ENCODE data around the gene PEX10. TPM values are rescaled to one million over a fixed set of nuclear protein-coding genes. Genes with fewer than 3 reads are reported as not detected.

The PEX10 gene
- total and polyA plus RNA-seq, 4 donors, result 6.2 to 16.4 (median 11.8) TPM

GRCh38 chr1:2417833-2418225, 5.5 kb upstream of the PEX10 start:
- Histone ChIP-seq H3K9me3 (ENCODE audit: control insufficient read depth in 4 of 4, low read length in 3 of 4) (peaks cover 0 to under 1% (median 0%) of the 10 kb centered on the region in 4 donors), H3K27ac (ENCODE audit: low read depth in 1 of 2, low read length in 2 of 2) (no peak overlapping the region), H3K4me3 (ENCODE audit: low read depth in 1 of 3, low read length in 3 of 3) (no peak overlapping the region), H3K4me1 (ENCODE audit: control insufficient read depth in 4 of 4, insufficient read depth in 4 of 4, low read length in 3 of 4) (peaks cover 9 to 19% (median 15%) of the 10 kb centered on the region in 4 donors), H3K9ac (ENCODE audit: low read depth in 1 of 2, low read length in 2 of 2) (no peak overlapping the region), H3K36me3 (ENCODE audit: control insufficient read depth in 4 of 4, insufficient read depth in 3 of 4, low read depth in 1 of 4, low read length in 3 of 4) (no peaks in the 10 kb centered on the region), H3K27me3 (ENCODE audit: control insufficient read depth in 4 of 4, insufficient read depth in 4 of 4, low read length in 3 of 4) (no peaks in the 10 kb centered on the region)
- TF ChIP-seq ATF3 (IDR thresholded peaks at IDR 0.05) (no peak), SP1 (IDR thresholded peaks at IDR 0.05) (no peak), GABPA (IDR thresholded peaks at IDR 0.05 in 1 of 2, conservative IDR thresholded peaks at IDR 0.05 in 1 of 2) (no peak), JUND (IDR thresholded peaks at IDR 0.05) (no peak)
- DNase-seq (ENCODE audit: low spot score), result no peak
- 75% methylated on average over 14 of the region's 14 CpGs for WGBS

GRCh38 chr1:2417083-2417832, 4.9 kb upstream of the PEX10 start:
- H3K9me3 ChIP-seq (ENCODE audit: control insufficient read depth in 4 of 4, low read length in 3 of 4), result no peaks in the 10 kb centered on the region
- no peaks in the 10 kb centered on the region for H3K27me3 ChIP-seq (ENCODE audit: control insufficient read depth in 4 of 4, insufficient read depth in 4 of 4, low read length in 3 of 4)
- H3K4me3 ChIP-seq (ENCODE audit: low read depth in 1 of 3, low read length in 3 of 3), result no peak overlapping the region
- 77% methylated on average over 13 of the region's 13 CpGs for WGBS
- no peak overlapping the region for H3K27ac ChIP-seq (ENCODE audit: low read depth in 1 of 2, low read length in 2 of 2)
- DNase-seq (ENCODE audit: low spot score), result no peak
- H3K36me3 ChIP-seq (ENCODE audit: control insufficient read depth in 4 of 4, insufficient read depth in 3 of 4, low read depth in 1 of 4, low read length in 3 of 4), result no peaks in the 10 kb centered on the region
- H3K4me1 ChIP-seq (ENCODE audit: control insufficient read depth in 4 of 4, insufficient read depth in 4 of 4, low read length in 3 of 4), result peaks cover 9 to 19% (median 16%) of the 10 kb centered on the region in 4 donors
- H3K9ac ChIP-seq (ENCODE audit: low read depth in 1 of 2, low read length in 2 of 2), result no peak overlapping the region
- no peak for TF ChIP-seq ATF3 (IDR thresholded peaks at IDR 0.05)
- no peak for TF ChIP-seq FOXA1 (IDR thresholded peaks at IDR 0.05)
- TF ChIP-seq FOXA2 (IDR thresholded peaks at IDR 0.05), result no peak
- TF ChIP-seq SP1 (IDR thresholded peaks at IDR 0.05), result no peak

GRCh38 chr1:2416403-2416802, 4.0 kb upstream of the PEX10 start:
- TF ChIP-seq ATF3 (IDR thresholded peaks at IDR 0.05) (no peak), ZBTB33 (IDR thresholded peaks at IDR 0.05) (no peak), FOXA1 (IDR thresholded peaks at IDR 0.05) (no peak), CTCF (IDR thresholded peaks at IDR 0.05; ENCODE audit: low read depth, low read length, missing input control) (no peak), JUND (IDR thresholded peaks at IDR 0.05) (no peak), NR2F2 (IDR thresholded peaks at IDR 0.05) (no peak), HNF4G (IDR thresholded peaks at IDR 0.05) (no peak), TAF1 (conservative IDR thresholded peaks at IDR 0.05) (no peak)
- no peak for DNase-seq (ENCODE audit: low spot score)
- no peaks in the 10 kb centered on the region for H3K27me3 ChIP-seq (ENCODE audit: control insufficient read depth in 4 of 4, insufficient read depth in 4 of 4, low read length in 3 of 4)
- H3K9ac ChIP-seq (ENCODE audit: low read depth in 1 of 2, low read length in 2 of 2), result no peak overlapping the region
- no peaks in the 10 kb centered on the region for H3K9me3 ChIP-seq (ENCODE audit: control insufficient read depth in 4 of 4, low read length in 3 of 4)
- no peak overlapping the region for H3K4me3 ChIP-seq (ENCODE audit: low read depth in 1 of 3, low read length in 3 of 3)
- H3K27ac ChIP-seq (ENCODE audit: low read depth in 1 of 2, low read length in 2 of 2), result no peak overlapping the region
- 32% methylated on average over 12 of the region's 12 CpGs for WGBS
- no peaks in the 10 kb centered on the region for H3K36me3 ChIP-seq (ENCODE audit: control insufficient read depth in 4 of 4, insufficient read depth in 3 of 4, low read depth in 1 of 4, low read length in 3 of 4)
- H3K4me1 ChIP-seq (ENCODE audit: control insufficient read depth in 4 of 4, insufficient read depth in 4 of 4, low read length in 3 of 4), result peaks cover 9 to 25% (median 22%) of the 10 kb centered on the region in 4 donors
